ENCODE results near the gene PCAT6. TPM values are rescaled to one million over a fixed set of nuclear protein-coding genes. Genes with fewer than 3 reads are reported as not detected.
"Not testable (repeated sequence)": the region's sequence is repeated elsewhere in the genome, so short reads cannot be mapped to it uniquely, and the experiment has no call there.

Gene PCAT6
- total RNA-seq, 4 donors from 2014 or later, result not detected

DNA sequence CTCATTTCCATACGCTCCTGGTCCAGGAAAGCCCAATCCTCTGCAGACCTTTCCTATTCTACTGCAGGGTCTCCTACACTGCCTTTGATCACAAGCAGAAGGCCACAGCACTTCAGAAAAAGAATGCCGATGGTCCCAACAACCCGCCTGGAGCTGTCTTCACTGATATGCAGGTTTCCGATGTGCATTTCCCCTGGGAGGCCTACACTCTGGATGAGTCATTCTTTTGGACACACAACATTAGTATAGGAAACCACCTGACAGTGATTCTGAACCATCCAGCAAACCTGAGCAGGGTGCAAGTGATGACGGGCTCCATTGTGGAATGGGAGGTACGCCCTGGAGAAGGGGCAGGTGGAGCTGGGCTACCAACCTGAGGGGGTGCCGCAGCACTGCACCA is 15.0 kb downstream of the PCAT6 start:
- no peak for TF ChIP-seq POLR2A (IDR thresholded peaks at IDR 0.05)
- TF ChIP-seq, protein P1, sequence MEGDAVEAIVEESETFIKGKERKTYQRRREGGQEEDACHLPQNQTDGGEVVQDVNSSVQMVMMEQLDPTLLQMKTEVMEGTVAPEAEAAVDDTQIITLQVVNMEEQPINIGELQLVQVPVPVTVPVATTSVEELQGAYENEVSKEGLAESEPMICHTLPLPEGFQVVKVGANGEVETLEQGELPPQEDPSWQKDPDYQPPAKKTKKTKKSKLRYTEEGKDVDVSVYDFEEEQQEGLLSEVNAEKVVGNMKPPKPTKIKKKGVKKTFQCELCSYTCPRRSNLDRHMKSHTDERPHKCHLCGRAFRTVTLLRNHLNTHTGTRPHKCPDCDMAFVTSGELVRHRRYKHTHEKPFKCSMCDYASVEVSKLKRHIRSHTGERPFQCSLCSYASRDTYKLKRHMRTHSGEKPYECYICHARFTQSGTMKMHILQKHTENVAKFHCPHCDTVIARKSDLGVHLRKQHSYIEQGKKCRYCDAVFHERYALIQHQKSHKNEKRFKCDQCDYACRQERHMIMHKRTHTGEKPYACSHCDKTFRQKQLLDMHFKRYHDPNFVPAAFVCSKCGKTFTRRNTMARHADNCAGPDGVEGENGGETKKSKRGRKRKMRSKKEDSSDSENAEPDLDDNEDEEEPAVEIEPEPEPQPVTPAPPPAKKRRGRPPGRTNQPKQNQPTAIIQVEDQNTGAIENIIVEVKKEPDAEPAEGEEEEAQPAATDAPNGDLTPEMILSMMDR (IDR thresholded peaks at IDR 0.05), result no peak
- no peaks in the 10 kb centered on the region for H3K9me3 ChIP-seq
- no peak overlapping the region for H3K27ac ChIP-seq
- H3K4me1 ChIP-seq, result no peaks in the 10 kb centered on the region
- intact Hi-C loops (cut with DNase I; ENCODE audit: low total_unique reads), result no loop called here
- no peaks in the 10 kb centered on the region for H3K36me3 ChIP-seq
- no peak overlapping the region for H3K4me3 ChIP-seq
- DNase-seq, result no peak
- H3K27me3 ChIP-seq, result no peaks in the 10 kb centered on the region

DNA sequence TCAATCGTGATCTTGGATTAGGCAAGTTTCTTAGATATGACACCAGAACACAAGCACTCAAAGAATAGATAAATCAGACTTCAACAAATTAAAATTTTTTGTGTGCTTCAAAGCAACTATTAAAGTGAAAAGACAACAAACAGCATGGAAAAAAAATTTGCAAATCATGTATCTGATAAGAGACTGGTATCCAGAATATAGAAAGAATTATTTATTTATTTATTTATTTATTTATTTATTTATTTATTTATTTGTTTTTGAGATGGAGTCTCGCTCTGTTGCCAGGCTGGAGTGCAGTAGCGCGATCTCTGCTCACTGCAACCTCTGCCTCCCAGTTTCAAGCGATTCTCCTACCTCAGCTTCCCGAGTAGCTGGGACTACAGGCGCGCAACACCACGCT is 18.5 kb downstream of the PCAT6 start:
- intact Hi-C loops (cut with DNase I; ENCODE audit: low total_unique reads); H3K4me3 ChIP-seq; H3K9me3 ChIP-seq; H3K36me3 ChIP-seq; H3K27ac ChIP-seq; H3K4me1 ChIP-seq; DNase-seq; H3K27me3 ChIP-seq: not testable (repeated sequence)

DNA sequence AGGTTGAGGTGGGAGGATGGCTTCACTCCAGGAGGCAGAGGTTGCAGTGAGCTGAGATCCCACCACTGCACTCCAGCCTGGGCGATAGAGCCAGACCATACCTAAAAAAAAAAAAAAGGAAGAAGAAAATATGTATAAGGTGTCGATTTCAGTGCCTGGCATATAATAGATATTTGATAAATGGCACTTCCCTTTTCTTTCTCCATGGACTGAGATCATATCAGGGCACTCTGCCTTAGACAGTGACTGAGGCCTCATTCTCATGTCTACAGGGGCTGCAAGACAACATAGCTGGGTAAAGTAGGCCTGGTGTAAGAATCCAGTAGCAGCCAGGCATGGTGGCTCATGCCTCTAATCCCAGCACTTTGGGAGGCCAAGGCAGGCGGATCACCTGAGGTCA is 21.2 kb downstream of the PCAT6 start:
- intact Hi-C loops (cut with DNase I; ENCODE audit: low total_unique reads), result no loop called here
- Histone ChIP-seq H3K27ac (no peak overlapping the region), H3K9me3 (no peaks in the 10 kb centered on the region), H3K27me3 (no peaks in the 10 kb centered on the region), H3K36me3 (no peaks in the 10 kb centered on the region), H3K4me1 (no peaks in the 10 kb centered on the region), H3K4me3 (no peak overlapping the region)
- TF ChIP-seq, protein P1 (IDR thresholded peaks at IDR 0.05), result no peak
- no peak for TF ChIP-seq POLR2A (IDR thresholded peaks at IDR 0.05)
- no peak for DNase-seq

DNA sequence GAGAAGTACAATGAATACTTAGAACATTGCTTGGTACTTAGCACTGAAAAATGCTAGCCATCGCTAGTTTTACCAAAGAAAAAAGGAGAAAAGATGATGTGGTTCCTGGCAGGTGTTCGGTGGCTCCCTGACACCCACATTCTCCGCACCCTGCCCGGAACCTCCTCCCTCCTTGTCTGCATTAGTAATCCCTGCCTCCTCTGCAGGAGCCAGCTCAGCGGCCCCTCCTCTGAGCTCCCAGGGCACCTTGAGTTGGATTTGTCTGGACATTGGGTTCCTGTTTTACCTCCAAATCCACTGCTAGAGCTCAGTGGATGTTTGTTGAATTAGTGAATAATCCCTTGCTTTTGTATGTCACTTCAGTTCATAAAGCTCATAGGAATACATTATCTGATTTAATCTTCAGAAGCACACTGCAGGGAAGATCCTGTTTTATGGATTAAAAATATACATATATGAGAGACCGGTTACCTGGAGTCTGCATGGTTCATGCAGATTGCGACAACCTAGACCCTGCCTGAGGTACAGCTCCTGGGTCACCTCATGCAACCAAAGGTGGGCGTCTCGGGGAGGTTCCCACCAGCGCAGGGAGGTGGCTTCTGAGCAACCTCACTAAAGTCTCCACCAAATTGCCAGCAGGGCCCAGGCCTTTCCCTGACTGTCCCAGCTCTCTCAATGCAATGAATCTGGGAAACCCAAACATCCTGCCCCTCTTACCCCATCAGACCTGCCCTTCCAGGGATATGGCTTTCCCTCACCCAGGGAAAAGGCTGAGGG is 24.2 kb downstream of the PCAT6 start:
- Histone ChIP-seq H3K36me3 (no peaks in the 10 kb centered on the region), H3K4me1 (no peaks in the 10 kb centered on the region), H3K27me3 (no peaks in the 10 kb centered on the region), H3K9me3 (no peaks in the 10 kb centered on the region), H3K27ac (no peak overlapping the region), H3K4me3 (no peak overlapping the region)
- no peak for DNase-seq
- intact Hi-C loops (cut with DNase I; ENCODE audit: low total_unique reads), result no loop called here
- TF ChIP-seq, protein P1 (IDR thresholded peaks at IDR 0.05), result no peak
- TF ChIP-seq POLR2A (IDR thresholded peaks at IDR 0.05), result no peak

DNA sequence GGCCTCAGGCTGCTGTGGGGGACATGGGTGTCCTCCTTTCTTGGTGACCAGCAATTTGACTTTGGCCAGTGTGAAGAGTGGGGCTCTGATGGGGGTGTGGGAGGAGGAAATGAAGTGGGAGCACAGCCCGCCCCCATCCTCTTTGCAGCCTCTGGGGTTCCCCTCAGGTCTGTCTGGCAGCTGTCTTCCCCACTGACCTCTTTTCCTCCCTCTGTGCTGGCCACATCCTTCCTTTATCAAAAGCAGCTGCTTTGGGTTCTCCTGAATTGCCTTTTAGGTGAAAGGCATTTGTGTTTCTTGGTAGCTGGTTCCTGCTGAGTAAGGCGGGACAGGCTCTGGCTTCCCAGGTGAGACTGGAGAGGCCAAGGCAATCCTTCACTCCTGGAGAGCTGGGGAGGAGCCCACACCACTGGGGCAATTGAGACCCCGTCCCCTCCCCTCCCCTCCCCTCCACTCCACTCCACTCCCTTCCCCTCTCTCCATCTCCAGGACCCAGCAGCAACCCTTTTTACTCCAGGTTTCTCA is 24.9 kb downstream of the PCAT6 start:
- H3K4me1 ChIP-seq, result no peaks in the 10 kb centered on the region
- H3K36me3 ChIP-seq, result no peaks in the 10 kb centered on the region
- no peaks in the 10 kb centered on the region for H3K27me3 ChIP-seq
- no peaks in the 10 kb centered on the region for H3K9me3 ChIP-seq
- TF ChIP-seq, protein P1 (IDR thresholded peaks at IDR 0.05), result no peak
- no peak for TF ChIP-seq POLR2A (IDR thresholded peaks at IDR 0.05)
- no peak overlapping the region for H3K27ac ChIP-seq
- intact Hi-C loops (cut with DNase I; ENCODE audit: low total_unique reads), result no loop called here
- no peak overlapping the region for H3K4me3 ChIP-seq
- DNase-seq, result no peak
